ENCODE results near the gene VCX3B. TPM values are rescaled to one million over a fixed set of nuclear protein-coding genes. Genes with fewer than 3 reads are reported as not detected.

VCX3B gene
- not detected in 2 replicates for total RNA-seq

DNA sequence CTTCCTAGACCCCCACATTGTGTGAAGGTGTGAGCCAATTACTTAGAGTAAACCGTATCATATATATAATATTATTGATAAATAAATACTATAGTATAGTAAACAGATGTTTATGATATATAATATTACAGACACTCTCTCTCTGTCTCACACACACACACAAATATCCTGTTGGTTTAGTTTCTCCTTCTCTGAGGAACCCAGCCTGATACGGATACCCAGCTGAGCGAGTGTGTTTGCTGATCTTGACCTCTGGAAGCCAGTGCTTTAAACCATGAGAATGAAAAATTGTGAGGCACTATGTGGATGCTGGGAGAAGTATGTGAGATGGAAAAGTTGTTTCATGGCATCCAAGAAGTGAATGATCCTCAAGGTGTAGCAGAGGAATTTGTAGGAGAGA, at the start of gene VCX3B:
VCX3B (plus strand) TSS at position 301 of the 400 bp plus-strand sequence. CDS start 621 bp downstream, outside the sequence.

All from dermis lymphatic vessel endothelial cell (primary cell).